Left kidney (tissue), 2 donors: ENCODE data around the gene ACOXL. TPM values are rescaled to one million over a fixed set of nuclear protein-coding genes. Genes with fewer than 3 reads are reported as not detected.

Experiments used
- DNase-seq: peaks from one replicate; pipeline ENCODE4 v3.0.0-alpha.2; 2013
- polyA plus RNA-seq: library from polyadenylated mRNA; unstranded; fragments of 120-200 nt; gene quantifications from one replicate; pipeline ENCODE4 v1.2.1, GENCODE V29; 2013; ENCODE audit not compliant: insufficient read length

The ACOXL gene
- polyA plus RNA-seq, 1 donor: 1.1 TPM

DNA sequence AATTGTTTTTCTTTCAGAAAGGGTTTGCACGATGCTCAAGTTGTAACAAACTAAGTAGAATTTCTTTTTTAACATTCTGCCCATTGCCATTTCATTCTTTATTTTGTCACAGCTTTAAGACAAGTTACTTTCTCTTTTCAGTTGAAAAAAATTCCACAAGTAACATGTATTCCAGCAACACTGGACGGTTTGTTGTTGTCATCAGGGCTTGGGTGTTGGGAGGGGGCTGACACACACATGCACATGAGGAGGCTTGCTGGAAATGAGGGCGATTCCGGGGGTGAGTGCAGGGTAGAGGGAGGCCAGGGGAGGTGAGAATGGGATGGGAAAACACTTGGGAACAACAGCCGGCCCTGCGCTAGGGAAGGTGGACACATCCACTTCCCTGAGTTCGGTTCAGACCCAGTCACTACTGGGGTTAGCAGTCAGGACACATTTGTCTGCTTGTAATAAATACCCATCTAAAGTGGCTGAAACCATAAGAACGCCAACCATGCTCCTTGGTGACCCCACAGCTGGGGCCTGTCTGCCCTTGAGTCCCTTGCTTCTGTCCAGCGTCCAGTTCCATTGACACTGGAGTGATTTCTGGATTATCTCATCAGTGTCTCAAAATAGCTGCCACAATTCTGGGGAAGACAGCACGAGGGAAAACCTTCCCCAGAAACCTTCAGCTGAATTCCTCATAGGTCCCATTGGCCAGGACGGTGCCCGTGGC, 246.5 kb downstream of the ACOXL start:
- DNase-seq: no peak

DNA sequence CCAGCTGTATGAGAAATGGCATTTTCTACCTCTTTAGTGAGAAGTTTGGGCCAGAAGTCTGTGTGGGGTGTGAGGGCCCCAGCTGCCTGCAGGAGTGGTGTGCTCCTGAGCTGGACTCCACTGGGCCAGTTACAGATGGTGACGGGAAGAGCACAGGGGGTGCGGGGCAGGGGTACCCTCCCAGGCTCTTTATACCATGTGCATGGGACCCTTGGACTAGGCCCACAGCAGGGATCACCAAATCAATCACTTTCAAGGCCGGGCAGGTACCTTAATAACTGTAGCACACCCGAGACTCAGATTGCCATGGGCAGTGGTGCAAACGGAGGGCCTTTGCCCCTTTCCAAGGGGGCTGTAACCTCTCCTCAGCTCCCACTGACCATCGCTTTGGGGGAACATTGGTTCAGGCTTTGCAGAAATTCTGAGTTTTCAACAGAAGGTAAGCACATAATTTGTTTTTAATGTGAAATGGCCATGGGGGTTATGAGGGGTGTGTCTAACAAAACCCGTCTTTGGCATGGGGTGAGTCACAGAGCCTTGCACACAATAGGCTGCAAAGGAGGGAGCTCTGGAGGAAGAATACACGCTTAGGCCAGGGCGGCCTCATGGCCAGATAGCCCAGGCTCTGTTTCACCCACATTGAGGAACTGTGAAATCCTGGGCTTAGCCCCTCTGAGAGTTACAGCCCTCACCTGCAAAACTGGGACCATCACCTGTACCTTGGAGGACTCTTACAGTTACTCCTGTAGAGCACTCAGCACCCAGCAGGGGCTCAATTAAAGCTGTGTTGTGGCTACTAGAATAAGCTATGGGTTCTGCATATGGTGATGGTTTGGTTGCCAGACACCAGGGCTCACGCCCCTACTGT, 247.3 kb downstream of the ACOXL start:
- DNase-seq: no peak

DNA sequence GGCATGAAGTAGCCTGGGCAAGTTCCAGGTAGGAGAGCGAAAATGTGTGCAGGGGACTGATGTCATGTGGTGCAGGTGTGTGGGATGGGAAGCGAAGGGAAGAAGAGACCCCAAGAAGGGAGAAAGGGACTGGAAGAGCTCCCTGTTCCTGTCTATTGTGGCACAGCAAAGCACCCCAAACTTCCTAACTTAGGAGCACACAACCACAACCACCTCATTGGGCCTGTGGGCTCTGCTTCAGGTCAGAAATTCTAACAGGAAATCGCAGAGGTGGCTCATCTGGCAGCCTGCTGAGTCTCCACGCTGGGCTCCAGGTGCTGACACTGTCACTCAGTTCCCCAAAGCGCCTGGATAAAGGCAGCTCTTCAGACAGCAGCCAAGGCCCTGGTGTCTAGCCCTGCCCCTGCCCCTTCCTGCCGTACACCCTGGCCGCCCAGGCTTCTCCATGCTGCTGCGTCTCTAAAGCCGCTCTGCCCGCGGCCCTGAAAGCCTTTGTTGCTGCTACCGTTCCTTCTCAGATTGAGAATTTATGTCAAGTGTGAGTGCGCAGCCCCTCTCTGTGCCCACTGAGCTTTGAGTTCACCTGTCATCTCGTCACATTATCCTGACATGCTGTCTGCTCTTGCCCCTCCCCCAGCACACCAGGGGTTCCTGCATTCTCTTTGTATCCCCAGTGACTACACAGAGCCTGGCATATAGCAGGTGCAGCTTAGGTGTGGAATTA, 248.1 kb downstream of the ACOXL start:
- DNase-seq: no peak

DNA sequence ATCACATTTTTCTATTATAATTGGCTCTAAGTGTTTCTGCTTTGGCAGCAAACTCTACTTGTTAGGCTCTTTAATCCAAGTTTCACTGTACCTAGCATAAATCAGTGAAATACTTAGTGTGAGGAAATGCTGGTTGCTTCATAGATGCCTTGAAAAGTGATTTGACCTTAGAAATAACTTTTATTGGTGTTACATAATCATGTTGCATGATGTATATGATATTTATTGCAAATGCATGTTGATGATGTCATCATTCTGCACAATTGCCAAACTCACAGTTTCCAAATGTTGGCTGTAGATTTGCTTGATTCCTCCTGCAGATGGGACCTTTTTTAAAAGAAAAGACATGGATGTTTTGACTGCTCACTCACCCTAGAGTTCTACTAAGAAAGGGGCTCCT, 250.8 kb downstream of the ACOXL start:
- no peak for DNase-seq

DNA sequence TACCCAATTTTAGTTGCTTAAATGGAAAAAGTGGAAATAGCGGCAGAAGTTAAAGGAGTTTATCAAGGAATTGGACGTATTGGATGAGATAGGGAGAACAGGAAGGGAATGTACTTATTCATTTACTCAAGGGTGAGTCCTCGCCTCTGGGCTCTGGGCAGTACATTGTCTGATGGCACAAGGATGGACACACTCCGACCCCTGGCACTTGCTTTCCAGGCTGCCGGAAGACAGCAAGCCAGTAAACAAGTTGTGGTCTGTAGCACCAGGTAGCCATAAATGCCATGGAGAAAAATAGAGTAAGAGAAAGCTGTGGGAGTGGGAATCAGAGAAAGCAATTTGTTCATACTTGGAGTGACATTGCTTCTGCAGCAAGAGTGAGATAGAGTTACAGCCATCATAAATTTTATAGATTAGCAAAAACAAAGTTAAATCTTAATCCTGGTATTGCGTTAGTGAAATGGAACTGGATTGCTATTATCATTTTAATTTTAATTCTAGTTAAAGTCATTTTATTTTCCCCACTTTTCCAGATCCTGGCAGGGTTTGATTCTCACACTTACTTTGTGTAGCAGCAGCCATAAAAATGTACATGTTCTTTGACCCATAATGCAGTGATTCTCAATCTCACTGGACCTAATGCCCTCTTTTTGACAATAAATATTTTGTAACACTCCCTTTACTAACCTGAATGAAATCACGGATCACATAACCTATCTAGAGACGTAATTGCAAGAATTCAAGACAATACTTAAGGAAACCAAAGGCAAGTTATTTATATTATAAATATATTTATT, 252.5 kb downstream of the ACOXL start:
- DNase-seq: no peak

DNA sequence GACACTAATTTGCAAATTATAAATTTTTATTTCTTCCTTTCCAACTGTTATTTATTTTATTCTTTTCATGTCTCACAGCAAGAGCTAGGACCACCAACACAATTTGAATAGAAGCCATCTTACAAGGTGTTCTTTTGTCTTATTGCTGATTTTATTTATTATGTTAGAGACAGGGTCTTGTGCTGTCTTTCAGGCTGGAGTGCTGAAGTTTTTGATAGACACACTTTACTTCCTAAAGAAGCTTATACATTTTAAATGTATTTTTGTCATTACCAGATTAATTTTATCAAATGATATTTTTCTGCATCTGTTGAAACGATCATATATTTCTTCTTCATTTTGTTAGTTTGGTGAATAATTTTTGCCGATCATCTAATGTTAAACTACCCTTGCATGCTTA, 258.1 kb downstream of the ACOXL start:
- no peak for DNase-seq

DNA sequence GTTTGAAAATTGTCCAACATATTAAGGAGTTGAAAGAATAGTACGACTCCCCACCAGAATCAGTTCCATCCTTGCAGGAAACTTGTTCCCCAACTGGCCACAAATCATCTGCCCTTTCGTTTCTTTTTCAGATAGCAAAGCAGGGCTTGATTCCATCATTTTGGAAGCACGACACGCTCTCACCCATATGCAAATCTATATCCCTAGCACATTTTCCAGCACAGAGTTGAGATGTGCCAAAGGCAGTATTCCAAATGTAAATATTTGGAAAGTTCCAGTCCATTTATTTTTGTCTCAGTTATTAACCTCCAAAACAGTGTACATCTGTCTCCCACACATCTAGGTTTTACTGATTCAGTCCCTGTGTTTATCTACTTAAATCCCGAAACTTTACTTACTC, 259.5 kb downstream of the ACOXL start:
- DNase-seq: peak; percentile 39

DNA sequence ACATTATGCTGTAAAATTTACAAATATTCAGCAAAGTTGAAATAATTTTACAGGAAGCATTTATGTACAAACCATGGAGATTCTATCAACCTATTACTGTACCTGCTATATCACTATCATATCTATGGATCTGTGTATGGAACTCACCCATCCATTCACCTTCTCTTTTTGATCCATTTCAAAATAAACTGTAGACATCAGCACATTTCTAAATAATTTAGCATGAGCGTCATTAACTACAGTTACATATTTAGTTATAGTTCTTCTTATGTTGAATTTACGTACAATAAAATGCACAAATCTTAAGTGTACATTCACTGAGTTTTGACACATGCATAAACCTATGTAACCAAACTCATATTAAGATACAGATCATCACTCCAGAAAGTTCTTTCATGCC, 260.5 kb downstream of the ACOXL start:
- DNase-seq: no peak

DNA sequence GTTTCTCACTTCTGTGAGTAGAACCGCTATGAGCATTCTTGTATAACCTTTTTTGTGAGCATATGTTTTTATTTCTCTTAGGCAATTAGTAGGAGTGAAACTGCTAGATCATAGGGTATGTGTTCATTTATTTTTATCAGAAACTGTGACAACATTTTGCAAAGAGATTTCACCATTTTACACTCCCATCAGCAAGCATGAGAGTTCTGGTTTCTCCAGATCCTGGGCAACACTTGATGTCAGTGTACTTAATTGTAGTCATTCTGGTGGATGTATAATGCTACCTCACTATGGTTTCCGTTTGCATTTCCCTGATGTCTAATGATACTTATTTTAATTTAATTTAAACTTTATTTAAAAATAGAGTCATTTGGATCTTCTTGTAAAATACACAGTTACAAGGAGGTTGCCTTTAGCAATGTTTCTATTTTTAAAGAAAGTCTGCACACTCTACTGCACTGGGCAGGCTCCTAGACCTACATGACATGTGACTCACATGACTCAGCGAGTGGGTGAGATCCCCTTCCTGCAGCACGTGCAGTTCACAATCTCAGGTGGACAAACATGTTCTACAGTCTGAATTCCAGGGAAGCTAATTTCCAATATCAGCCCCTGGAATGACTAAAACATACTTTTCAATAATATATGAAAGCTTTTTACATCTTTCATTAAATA, 261.3 kb downstream of the ACOXL start:
- DNase-seq: no peak

DNA sequence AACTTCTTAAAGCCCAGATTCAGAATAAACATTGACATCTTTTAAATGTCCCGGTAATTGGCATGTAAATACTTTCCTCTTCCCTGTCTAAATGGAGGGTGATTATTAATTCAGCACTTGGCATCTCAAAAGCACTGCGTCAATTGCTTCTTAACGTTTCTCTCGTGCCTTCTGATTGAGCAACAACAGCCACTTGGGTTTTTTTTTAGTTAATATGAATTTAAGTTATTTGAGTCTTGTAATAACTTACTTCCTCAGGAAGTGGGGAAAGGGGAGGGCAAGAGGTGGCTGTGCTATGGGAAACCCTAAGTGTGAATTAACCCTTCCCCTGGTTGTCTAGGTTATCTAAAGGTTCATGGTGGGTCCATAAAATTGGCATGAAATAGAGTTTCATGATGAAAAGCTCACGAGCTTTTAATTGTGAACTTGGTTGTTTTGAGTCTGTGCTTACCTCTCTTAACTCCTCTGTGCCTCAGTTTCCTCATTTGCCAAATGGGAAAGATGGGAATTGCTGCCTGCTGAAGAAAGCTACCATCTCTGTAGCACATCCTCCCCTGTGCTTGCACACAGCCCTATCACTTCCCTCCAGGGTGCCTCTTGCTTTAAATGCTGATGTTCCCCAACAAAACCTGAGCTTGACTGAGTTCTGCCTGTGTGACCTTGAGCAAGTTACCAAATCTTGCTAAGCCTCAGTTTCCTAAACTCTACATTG, 262.0 kb downstream of the ACOXL start:
- no peak for DNase-seq

DNA sequence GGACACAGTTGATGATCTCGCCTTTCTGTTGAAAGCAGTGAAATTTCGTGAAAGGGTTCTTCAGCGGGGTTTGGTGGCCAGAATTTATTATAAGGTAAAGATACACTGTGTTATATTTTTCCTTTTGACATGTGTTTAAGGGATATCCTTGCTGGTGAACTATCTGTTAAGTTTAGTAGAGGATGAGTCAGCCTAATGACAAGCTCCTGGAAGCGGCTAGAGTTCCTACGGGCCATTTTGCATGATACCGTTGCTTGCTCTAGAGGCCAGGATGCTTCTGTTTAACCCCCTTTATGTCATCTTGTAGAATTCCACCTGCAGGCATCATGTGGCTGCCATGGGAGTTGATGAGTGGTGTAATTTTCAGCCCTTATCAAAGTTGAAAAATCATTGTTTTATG, 263.5 kb downstream of the ACOXL start:
- no peak for DNase-seq

DNA sequence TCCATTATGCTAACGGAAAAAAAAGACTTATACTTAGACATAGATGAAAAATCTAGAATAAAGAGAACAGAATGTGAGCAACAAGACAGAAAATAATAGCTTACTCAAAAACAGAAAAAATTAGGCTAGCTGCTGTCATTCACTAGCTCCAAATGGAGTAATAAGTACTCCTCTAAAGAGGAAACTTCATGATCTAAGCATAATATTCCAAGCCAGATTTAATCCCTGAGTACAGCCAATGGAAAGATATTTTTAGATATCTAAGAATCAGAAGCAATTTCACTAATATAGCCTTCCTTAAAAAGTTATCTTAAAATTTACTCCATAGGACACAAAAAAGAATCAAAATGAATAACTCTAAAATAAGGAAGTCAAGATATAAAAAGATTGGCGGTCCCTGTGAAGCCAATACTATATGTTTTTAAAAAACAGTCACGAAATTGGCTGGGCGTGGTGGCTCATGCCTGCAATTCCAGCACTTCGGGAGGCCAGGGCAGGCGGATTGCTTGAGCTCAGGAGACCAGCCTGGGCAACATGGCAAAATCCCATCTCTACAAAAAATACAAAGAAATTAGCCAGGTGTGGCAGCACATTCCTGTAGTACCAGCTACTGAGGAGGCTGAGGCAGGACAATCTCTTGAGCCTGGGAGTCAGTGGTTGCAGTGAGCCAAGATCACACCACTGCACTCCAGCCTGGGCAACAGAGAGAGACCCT, 265.1 kb downstream of the ACOXL start:
- DNase-seq: no peak

DNA sequence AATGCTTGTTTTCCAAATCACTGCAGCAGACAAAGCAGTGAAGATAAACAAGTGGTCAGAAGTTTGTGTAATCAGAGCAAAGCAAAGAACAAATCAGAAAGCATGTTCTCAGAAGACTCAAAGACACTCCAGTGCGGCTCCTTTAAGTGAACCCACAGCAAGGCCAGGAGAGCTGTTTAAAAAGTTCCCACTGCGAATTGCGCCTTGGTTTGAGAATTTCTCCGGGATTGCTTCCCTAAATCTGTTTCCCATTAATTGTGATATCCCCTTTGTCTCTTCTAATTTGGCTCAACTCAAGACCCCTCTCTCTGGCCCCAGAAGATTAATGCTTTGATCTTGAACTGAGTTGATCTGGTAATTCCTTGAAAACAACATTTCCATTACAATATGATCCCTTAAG, 265.9 kb downstream of the ACOXL start:
- DNase-seq: no peak

DNA sequence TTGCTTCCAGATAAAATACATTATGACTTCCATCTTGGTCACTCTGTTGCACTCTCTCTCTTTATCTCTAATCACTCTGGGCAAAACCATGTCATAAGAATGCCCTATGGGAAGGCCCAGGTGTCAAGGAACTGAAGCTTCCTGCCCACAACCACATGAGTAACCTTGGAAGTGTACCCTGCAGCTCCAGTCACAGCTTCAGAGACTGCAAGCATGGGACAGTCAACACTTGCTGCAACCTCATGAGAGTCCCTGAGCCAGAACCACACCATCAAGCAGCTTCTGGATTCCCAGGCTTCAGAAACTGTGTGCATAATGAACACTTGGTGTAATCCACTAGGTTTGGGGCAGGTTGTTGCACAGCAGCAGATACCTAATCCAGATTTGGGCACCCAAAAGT, 267.3 kb downstream of the ACOXL start:
- DNase-seq: no peak

DNA sequence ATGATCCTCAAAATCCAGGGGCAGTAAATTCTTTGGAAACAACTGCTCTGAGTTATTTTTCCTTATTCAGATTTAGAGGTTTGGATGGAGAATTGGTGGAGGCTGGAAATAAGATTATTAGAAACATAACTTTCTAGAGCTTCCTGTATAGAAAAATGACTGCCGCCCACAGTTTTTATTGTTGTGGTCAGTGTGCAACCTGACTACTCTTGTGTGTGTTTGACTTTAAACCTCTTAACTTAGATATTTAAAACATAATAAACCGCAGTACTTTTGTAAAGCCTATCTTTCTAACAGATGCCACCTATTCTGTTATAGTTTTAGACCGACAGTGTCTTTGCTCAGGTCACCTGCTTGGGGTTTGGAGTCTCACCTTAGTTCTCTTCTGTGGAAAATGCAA, 272.9 kb downstream of the ACOXL start:
- no peak for DNase-seq

DNA sequence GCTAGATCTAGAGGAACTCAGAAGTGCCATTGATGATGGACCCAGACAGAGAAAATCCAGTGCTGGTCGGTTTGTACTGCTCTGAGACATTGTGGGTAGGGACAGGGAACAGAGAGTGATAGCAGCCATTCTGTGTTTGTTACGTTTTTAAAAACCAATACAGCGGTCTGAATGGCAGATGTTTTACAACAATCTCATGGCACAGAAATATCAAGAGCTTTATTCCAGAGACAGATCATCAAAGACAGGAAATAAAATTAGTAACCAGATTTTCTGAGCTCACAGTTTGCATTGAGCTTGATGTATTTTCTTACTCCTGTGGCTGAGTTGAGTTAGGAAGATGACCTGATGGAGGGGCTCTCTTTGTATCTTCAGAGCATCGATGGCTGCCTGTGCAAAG, 273.4 kb downstream of the ACOXL start:
- no peak for DNase-seq

DNA sequence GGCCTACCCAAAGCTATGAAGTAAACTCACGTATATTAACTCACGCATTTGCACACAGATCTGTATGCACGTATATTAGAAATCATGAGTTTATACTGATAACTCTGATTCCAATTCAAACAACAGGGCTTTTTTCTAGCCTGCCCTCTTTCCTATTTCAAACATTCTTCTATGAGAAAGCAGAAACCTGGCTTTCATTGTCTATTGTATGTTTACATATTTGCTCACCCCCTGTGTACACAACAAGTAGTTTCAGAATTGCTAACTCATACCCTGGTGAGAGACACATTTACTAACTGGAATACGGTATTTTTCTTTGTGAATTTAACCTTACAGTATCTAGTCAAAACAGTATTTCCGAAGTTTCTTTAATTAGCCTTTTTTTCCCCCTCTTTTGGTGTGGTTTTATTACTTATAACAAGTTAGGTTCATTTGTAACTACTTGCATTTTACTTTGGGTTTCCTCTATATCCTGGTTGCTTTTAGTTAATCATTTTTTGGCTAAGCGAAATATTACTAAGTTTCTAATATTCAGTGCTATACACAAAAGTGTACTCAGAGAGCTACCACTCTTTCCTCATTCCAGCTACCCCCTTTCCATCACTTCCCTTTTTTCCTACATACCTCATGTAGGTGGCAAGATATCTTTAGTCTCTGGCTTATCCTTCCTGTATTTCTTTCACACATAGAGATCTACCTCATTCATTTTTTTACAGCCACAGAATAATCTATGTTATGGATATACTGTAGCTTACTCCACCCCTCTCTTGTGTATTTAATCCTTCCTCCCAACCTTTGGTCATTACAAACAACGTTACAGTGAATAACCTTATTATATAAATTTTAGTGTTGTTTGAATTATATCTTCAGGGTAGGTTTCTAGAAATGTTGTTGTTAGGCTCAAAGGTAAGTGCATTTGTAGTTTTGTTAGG, 275.6 kb downstream of the ACOXL start:
- DNase-seq: no peak

DNA sequence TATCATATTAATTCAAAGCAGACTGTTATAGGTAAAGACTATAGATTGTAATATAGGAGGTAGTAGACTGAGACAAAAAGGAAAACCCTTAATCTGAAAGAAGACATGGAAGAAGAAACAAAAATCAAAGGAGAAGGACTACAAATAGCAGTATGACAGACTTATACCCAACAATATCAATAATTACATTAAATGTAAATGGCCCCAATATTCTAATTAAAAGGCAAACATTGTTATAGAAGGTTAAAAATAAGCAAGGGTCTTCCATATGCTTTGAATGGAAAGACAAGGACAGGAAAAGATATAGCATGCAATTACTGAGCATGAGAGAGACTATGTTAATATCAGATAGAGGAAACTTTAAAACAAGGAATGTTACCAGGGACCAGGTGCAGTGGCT, 278.8 kb downstream of the ACOXL start:
- DNase-seq: no peak
